Ectodermal cell (in vitro differentiated cells): ENCODE results near the gene SMYD3.
A peak's percentile ranks its signal among the peaks of the same experiment; 100 is the strongest.

ENCODE experiments used
- H3K27ac ChIP-seq: 2 replicates; pipeline ENCODE4 v1.7.0; 2013; ENCODE audit warnings: mild to moderate bottlenecking, low read depth, low read length; ENCODE audit not compliant: insufficient read depth, poor library complexity, severe bottlenecking
- H3K27me3 ChIP-seq: 2 replicates; pipeline ENCODE4 v1.7.0; 2013; ENCODE audit warnings: mild to moderate bottlenecking, low read length; ENCODE audit not compliant: insufficient read depth, control insufficient read depth, poor library complexity, severe bottlenecking
- H3K36me3 ChIP-seq: one replicate; pipeline ENCODE4 v1.7.0; 2013; ENCODE audit warnings: low read length; ENCODE audit not compliant: control insufficient read depth, insufficient read depth
- H3K4me1 ChIP-seq: one replicate; pipeline ENCODE4 v1.7.0; 2013; ENCODE audit warnings: low read length; ENCODE audit not compliant: control insufficient read depth, insufficient read depth
- H3K4me3 ChIP-seq: 2 replicates; pipeline ENCODE4 v1.7.0; 2013; ENCODE audit warnings: low read depth, low read length, control low read depth; ENCODE audit not compliant: insufficient read depth
- H3K9me3 ChIP-seq: 2 replicates; pipeline ENCODE4 v1.7.0; 2013; ENCODE audit warnings: mild to moderate bottlenecking, low read length, moderate library complexity; ENCODE audit not compliant: control insufficient read depth
- WGBS, 2 experiments: methylation state at CpG; one replicate each; pipeline ENCODE4 v1.1.7; 2013; ENCODE audit warnings: missing lambda C conversion rate in 2 of 2; 5-methylcytosine and 5-hydroxymethylcytosine counted together

Gene SMYD3

DNA sequence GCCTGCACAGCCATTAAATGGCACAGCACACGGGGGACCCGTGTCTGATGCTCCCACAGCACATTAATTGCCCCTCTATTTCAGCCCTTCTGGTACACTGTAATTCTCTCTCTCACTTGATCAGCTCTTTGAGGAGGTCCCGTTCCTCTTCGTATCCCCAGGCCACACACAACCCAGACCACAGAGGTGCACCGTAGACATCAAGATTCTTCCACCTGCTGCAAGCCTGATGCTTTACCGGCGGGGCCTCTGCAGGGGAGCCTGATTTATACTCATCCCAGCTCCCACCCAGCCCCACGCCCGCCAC is 759 bp downstream of the SMYD3 start:
- Histone ChIP-seq H3K9me3 (no peaks in the 10 kb centered on the region), H3K27ac (no peak overlapping the region), H3K4me3 (peak overlapping the region; percentile 84), H3K27me3 (peaks cover 8% of the 10 kb centered on the region), H3K4me1 (peaks cover 5% of the 10 kb centered on the region), H3K36me3 (no peaks in the 10 kb centered on the region)
- WGBS, 2 experiments, result 15 to 17% methylated on average over 9 of the region's 9 CpGs

DNA sequence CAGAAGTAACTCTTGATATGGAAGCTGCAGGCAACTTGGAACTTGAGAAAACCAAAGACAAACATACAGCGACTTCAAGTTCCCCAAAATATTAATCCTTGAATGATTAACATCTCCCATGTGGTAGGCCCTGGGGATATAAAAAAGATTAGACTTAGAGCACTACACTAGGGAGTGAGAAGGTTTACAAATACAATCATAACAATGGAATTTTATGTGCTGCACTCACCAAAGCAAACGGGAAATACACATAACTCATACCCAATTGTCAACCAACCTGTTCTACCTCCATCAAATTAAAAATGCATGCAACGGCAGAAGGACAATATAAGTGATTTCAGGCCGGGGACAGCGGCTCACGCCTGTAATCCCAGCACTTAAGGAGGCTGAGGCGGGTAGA is 3.7 kb downstream of the SMYD3 start:
- WGBS, 2 experiments, result 83 to 84% methylated on average over 7 of the region's 7 CpGs
- H3K36me3 ChIP-seq, result no peaks in the 10 kb centered on the region
- no peak overlapping the region for H3K27ac ChIP-seq

DNA sequence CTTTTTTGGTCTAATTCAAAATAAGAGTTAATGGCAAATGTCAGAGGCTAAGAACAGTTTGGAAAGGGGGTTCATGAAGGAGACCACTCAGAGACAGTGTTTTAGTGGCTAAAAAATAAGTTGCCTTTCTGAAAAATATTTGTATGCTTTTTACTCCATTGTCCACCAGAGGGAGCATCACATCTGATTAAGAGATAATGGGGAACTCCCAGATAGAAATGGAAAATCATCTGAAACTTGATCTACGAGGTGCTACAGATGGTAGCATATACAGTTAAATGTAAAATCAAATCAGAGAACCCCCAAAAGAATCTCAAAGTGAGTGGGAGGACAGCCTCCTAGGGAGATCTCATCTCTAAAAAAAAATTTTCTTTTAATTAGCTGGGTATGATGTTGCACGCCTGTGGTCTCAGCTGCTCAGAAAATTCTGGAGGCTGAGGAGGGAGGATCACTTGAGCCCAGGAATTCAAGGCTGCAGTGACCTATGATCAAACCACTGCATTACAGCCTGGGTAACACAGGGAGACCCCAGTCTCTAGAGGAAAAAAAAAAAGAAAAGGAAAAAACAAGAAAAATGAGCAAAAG is 9.7 kb downstream of the SMYD3 start:
- Histone ChIP-seq H3K27me3 (no peaks in the 10 kb centered on the region), H3K36me3 (no peaks in the 10 kb centered on the region), H3K4me3 (no peak overlapping the region), H3K9me3 (no peaks in the 10 kb centered on the region), H3K27ac (no peak overlapping the region), H3K4me1 (peaks cover 3% of the 10 kb centered on the region)
- WGBS, 2 experiments, result 90 to 91% methylated on average over 2 of the region's 2 CpGs

More for the DNA sequence above, 3.7 kb downstream of the SMYD3 start:
- no peaks in the 10 kb centered on the region for H3K9me3 ChIP-seq
- H3K27me3 ChIP-seq, result peaks cover 8% of the 10 kb centered on the region
- H3K4me1 ChIP-seq, result peaks cover 5% of the 10 kb centered on the region
- no peak overlapping the region for H3K4me3 ChIP-seq

DNA sequence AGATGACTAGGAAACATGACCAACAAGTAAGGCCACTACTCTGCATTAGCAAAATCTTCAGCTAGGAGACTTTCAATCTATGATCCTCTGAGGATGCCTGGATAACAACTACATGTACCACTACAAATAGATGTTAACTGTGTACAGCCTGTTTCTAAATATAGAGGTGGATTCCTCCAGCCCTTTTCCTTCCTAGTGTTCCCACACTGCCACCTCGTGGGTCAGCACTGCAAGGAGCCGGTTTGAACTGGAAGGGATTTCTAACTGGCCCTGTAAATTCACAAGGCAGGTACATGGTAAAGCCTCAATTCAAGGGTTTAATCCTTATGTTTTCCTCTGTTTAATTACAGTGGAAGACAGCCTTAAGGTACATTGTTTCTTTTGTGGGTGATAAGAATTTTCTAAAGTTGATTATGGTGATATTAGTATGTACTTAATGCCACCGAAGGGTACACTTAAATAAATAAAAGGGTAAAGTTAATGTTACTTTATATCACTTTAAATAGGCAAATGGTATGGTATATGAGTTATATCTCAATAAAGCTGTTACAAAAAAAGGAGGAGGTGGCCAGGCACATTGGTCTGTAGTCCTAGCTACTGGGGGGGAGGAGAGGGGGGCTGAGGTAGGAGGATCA is 14.4 kb downstream of the SMYD3 start:
- WGBS, 2 experiments, result 6 to 34% methylated on average over 2 to 3 of the region's 3 CpGs
- Histone ChIP-seq H3K4me1 (peaks cover 6% of the 10 kb centered on the region), H3K27ac (no peak overlapping the region), H3K27me3 (no peaks in the 10 kb centered on the region), H3K4me3 (no peak overlapping the region), H3K36me3 (no peaks in the 10 kb centered on the region), H3K9me3 (no peaks in the 10 kb centered on the region)

DNA sequence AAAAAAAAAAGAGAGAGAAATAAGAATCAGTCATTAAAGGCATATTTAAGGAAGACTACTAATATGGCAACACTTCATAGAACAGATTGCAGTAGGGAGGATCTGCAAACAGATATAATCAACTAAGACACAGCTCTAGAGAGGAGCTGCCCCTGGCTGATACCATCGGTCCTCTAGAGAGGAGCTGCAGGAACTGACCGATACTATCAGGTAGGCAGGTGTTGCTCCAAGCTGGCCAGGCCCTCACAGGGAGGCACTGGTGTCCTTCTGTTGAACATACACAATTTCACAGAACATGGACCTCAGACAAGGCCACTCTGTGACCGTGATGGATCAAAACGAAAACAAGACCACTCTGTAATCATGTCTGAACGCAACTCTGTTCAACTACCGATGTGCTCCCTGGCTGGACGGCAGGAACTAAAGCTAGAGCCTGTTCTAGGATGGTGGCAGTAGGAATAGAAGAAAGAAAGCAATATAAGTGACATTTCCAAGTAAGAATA is 15.5 kb downstream of the SMYD3 start:
- 95 to 96% methylated on average over 7 of the region's 7 CpGs for WGBS, 2 experiments
- Histone ChIP-seq H3K36me3 (no peaks in the 10 kb centered on the region), H3K4me1 (peaks cover 6% of the 10 kb centered on the region), H3K27me3 (no peaks in the 10 kb centered on the region), H3K27ac (no peak overlapping the region), H3K9me3 (no peaks in the 10 kb centered on the region), H3K4me3 (no peak overlapping the region)

DNA sequence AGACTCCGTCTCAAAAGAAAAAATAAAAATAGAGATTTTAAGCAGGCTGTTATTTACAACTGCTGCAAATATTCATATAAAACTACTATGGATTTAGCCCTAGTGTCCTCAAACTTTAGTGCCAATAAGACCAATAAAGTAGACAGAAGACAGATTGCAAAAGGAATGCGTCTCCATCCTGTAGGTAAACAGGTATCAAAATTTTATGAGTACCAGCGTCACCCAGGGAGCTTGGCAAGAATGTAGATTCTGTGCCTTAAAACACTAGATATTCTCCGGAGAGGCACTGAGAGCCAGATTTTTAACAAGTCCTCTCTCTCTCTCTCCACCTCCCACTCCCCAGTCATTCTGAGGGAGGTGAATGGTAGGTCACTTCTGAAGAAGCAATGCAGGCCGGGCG is 18.4 kb downstream of the SMYD3 start:
- Histone ChIP-seq H3K36me3 (no peaks in the 10 kb centered on the region), H3K27me3 (no peaks in the 10 kb centered on the region), H3K9me3 (no peaks in the 10 kb centered on the region), H3K27ac (no peak overlapping the region), H3K4me3 (no peak overlapping the region), H3K4me1 (peaks cover 6% of the 10 kb centered on the region)
- 90 to 94% methylated on average over 6 of the region's 6 CpGs for WGBS, 2 experiments

DNA sequence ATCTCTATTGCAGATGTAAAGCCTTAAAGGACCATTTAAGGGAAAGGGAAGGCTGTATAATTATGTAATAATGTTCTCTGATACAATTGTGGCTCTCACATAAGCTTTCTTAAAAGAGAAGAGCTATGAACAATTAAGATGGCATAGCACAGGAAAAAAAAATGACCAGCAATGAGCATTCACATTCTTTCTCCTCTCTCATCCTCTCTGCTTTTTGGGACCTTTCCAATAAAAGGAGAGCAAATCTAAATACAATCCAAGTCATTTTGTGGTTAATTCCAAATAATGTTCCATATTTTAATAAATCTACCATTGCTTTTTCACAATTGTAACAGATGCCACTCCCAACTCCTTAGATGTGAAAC is 23.5 kb downstream of the SMYD3 start:
- H3K36me3 ChIP-seq, result no peaks in the 10 kb centered on the region
- no peaks in the 10 kb centered on the region for H3K9me3 ChIP-seq
- no peaks in the 10 kb centered on the region for H3K27me3 ChIP-seq
- no peak overlapping the region for H3K4me3 ChIP-seq
- no peak overlapping the region for H3K27ac ChIP-seq
- no peaks in the 10 kb centered on the region for H3K4me1 ChIP-seq

DNA sequence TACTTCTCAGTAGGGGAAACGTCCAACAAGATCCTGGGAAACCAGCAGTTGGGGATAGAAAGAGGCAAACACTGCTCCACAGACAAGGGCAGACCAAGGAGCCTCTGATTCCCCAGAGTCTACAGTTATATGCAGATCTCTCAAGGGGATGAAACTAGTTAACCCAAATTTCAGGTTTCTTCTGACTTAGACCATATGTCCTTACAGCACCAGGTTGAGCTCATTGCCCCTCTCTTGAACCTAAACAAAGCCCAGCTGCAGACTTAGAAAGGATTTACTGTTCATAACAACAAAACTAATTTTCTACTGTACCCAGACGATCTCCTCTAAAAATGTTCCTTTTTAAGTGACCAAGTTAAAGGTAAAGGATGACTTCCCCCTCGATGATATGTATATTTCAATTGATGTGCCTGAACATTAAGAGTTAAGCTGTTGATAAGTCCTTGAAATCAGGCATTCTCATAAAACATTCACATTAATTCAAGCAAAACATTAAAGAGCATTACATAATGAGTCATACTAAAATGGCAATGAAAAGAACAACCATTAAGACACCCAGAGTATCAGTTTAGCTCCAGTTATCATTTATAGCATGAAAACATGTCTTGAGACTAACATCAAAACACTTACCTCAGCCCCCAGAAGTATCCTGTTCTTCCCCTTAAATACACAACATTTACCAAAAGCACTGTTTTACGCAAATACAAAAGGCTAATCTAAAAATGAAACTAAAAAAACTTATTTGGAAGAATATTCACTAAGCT is 24.1 kb downstream of the SMYD3 start:
- WGBS, 2 experiments, result 94 to 95% methylated on average over 1 to 3 of the region's 4 CpGs
- Histone ChIP-seq H3K27me3 (no peaks in the 10 kb centered on the region), H3K4me1 (no peaks in the 10 kb centered on the region), H3K9me3 (no peaks in the 10 kb centered on the region), H3K27ac (no peak overlapping the region), H3K36me3 (no peaks in the 10 kb centered on the region), H3K4me3 (no peak overlapping the region)

DNA sequence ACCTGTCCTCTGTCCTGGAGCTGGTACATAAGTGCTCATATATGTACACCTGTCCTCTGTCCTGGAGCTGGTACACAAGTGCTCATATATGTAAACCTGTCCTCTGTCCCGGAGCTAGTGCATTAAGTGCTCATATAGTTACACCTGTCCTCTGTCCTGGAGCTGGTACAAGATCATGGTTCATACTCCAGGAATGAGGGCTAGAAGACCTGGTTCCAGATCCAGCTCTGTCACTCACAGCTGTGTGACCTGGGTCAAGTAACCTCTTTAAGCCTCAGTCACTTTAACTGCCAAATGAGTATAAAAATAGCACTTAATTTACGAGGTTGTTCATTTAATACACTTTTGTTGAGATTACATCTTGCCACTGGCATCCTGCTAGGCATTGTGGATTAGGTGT is 28.0 kb downstream of the SMYD3 start:
- WGBS, 2 experiments, result 94 to 97% methylated on average over 2 of the region's 2 CpGs
- Histone ChIP-seq H3K4me1 (no peaks in the 10 kb centered on the region), H3K27ac (no peak overlapping the region)

DNA sequence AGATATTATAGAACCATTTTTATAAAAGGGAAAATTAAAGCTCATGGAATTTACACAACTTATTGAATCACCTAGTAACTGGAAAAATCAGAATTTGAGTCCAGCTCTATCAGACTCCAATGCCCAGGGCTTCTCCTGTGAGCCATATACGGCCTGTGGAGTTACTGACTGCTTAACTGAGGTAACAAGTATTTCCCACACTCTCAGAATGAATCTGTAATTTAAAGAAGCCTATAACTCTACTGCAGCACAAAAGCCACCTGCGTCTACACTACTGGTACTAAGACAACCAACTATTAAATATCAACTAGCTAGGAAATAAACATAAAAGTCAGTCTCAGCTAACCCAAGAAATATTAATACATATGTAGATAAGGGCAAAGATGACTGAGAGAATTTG is 29.4 kb downstream of the SMYD3 start:
- H3K4me3 ChIP-seq, result no peak overlapping the region
- H3K27me3 ChIP-seq, result no peaks in the 10 kb centered on the region
- H3K27ac ChIP-seq, result no peak overlapping the region
- H3K4me1 ChIP-seq, result no peaks in the 10 kb centered on the region
- 92 to 100% methylated on average over 1 of the region's 2 CpGs for WGBS, 2 experiments
- H3K36me3 ChIP-seq, result no peaks in the 10 kb centered on the region
- H3K9me3 ChIP-seq, result no peaks in the 10 kb centered on the region

More for the DNA sequence above, 28.0 kb downstream of the SMYD3 start:
- Histone ChIP-seq H3K27me3 (no peaks in the 10 kb centered on the region), H3K9me3 (no peaks in the 10 kb centered on the region), H3K4me3 (no peak overlapping the region), H3K36me3 (no peaks in the 10 kb centered on the region)
